A673 (cell line): ENCODE measurements around the gene SORBS2. TPM values are rescaled to one million over a fixed set of nuclear protein-coding genes. Genes with fewer than 3 reads are reported as not detected.

Source experiments
- BruUV-seq: library from RNA; stranded (reverse); fragments of 400-500 nt; replicated peaks from 2 replicates; lab custom pipeline; 2021; lab: Mats Ljungman, UMichigan
- CTCF ChIA-PET: fragments of 300-600 bp; sonication (Branson Sonifier 250); formaldehyde crosslinking; loops from one replicate; lab custom pipeline; 2022; ENCODE audit warnings: antibody characterized with exemption; lab: Charles Lee
- POLR2A ChIA-PET: fragments of 300-600 bp; sonication (Branson Sonifier 250); formaldehyde crosslinking; loops from one replicate; lab custom pipeline; 2022; ENCODE audit warnings: antibody characterized with exemption; ENCODE audit not compliant: low non-redundant PET; lab: Charles Lee
- DNase-seq: peaks from one replicate; pipeline ENCODE4 v3.0.0-alpha.2; 2015; ENCODE audit warnings: low spot score
- H3K27ac ChIP-seq: fragments of 200-600 bp; sonication (generic); 2 replicates; pipeline ENCODE4 v1.5.1; 2016; ENCODE audit warnings: mixed run types, low read depth, mild to moderate bottlenecking, mixed read lengths, antibody characterized with exemption, low read length; ENCODE audit not compliant: poor library complexity, severe bottlenecking
- H3K27me3 ChIP-seq: fragments of 200-600 bp; sonication (generic); replicated peaks from 2 replicates; pipeline ENCODE4 v1.6.1; 2017; ENCODE audit warnings: mixed run types, low read depth, mild to moderate bottlenecking, mixed read lengths, antibody characterized with exemption, low read length; ENCODE audit not compliant: insufficient read depth, poor library complexity
- H3K36me3 ChIP-seq: fragments of 200-600 bp; sonication (generic); 2 replicates; pipeline ENCODE4 v1.6.1; 2016; ENCODE audit warnings: mixed run types, mild to moderate bottlenecking, mixed read lengths, antibody characterized with exemption, low read length; ENCODE audit not compliant: insufficient read depth, poor library complexity, severe bottlenecking
- H3K4me1 ChIP-seq: fragments of 200-600 bp; sonication (generic); 2 replicates; pipeline ENCODE4 v1.6.1; 2017; ENCODE audit warnings: mixed run types, mild to moderate bottlenecking, mixed read lengths, antibody characterized with exemption, low read length; ENCODE audit not compliant: insufficient read depth, poor library complexity, severe bottlenecking
- H3K4me3 ChIP-seq: fragments of 200-600 bp; sonication (generic); 2 replicates; pipeline ENCODE4 v1.5.1; 2016; ENCODE audit warnings: low read depth, mixed run types, mild to moderate bottlenecking, mixed read lengths, low read length; ENCODE audit not compliant: poor library complexity, severe bottlenecking
- H3K9me3 ChIP-seq: fragments of 200-600 bp; sonication (generic); 2 replicates; pipeline ENCODE4 v1.6.1; 2016; ENCODE audit warnings: mixed run types, low read depth, mild to moderate bottlenecking, mixed read lengths, antibody characterized with exemption, low read length; ENCODE audit not compliant: poor library complexity, severe bottlenecking
- CTCF ChIP-seq: fragments of 300-800, 200-600 bp; sonication (generic); conservative IDR thresholded peaks from 2 replicates; pipeline ENCODE4 v1.5.1; 2017; ENCODE audit warnings: low read depth, mild to moderate bottlenecking, antibody characterized with exemption, low read length, moderate library complexity, mixed read lengths
- EZH2 ChIP-seq: fragments of 200-600 bp; sonication (generic); IDR thresholded peaks from 2 replicates; pipeline ENCODE4 v1.6.1; 2017; ENCODE audit warnings: borderline replicate concordance, low read depth, mild to moderate bottlenecking, mixed read lengths, antibody characterized with exemption, low read length; ENCODE audit not compliant: poor library complexity, severe bottlenecking
- intact Hi-C: fragments of 100-400 bp; cut with micrococcal nuclease; formaldehyde crosslinking; loops from one replicate; pipeline ENCODE4 v1.10.0; 2022; ENCODE audit not compliant: unreplicated experiment
- total RNA-seq: library from RNA; stranded (reverse); gene quantifications from 2 replicates; pipeline ENCODE4 v1.2.3, GENCODE V29; 2021

The SORBS2 gene
- total RNA-seq, 1 experiment from 2014 or later, result not detected

GRCh38 chr4:185683222-185683621 is 128.8 kb downstream of the SORBS2 start:
- POLR2A ChIA-PET, result no interaction called here
- no TSS peak for BruUV-seq
- CTCF ChIA-PET, result no interaction called here
- no peak for TF ChIP-seq EZH2
- TF ChIP-seq CTCF, result no peak
- Histone ChIP-seq H3K4me3 (no peak overlapping the region), H3K9me3 (no peaks in the 10 kb centered on the region), H3K27ac (no peak overlapping the region), H3K4me1 (no peaks in the 10 kb centered on the region), H3K36me3 (no peaks in the 10 kb centered on the region), H3K27me3 (peaks cover 56% of the 10 kb centered on the region)
- intact Hi-C loops, result no loop called here
- DNase-seq, result no peak

DNA sequence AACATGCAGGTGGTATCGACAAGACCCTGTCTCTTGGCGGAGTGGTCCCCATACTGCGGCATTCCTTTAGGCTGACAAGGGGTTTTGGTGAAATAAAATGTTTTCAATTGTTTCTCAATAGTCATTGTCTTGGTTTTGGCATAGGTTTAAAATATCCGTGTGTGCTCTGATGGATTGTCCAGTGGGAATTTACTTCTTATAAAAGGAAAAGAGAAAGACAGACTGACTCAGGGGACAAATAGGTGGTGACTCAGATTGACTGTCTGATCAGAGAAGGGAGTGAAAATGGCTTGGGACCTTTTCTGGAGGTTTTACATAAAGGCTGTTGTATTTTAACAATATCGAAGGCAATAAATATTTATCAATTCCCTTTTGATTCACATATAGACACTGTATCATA is 129.8 kb downstream of the SORBS2 start:
- no peak for DNase-seq
- ChIA-PET CTCF (no interaction called here), POLR2A (no interaction called here)
- Histone ChIP-seq H3K4me1 (no peaks in the 10 kb centered on the region), H3K27me3 (peaks cover 60% of the 10 kb centered on the region), H3K4me3 (no peak overlapping the region), H3K36me3 (no peaks in the 10 kb centered on the region), H3K27ac (no peak overlapping the region), H3K9me3 (no peaks in the 10 kb centered on the region)
- BruUV-seq, result no TSS peak
- intact Hi-C loops, result no loop called here
- TF ChIP-seq CTCF (no peak), EZH2 (no peak)

DNA sequence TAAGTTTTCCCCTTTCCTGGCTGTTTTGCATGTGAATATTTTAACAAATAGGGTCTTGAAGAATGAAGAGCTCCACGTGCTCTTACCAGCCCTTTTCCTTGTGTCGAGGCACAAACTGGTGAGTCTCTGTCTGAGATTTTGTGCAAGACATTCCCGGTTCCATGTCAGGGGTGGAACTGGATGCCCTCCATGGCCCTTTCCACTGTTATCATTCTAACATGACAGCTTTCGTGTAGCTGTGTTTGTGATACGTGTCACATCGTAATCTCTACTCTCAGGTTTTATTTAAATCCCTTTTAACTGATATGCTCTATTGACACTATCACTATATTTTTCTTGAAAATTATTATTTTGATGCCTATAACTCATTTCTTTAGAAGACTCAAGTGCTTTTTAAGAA is 130.4 kb downstream of the SORBS2 start:
- CTCF ChIA-PET, result no interaction called here
- no TSS peak for BruUV-seq

More for the DNA sequence above, 130.4 kb downstream of the SORBS2 start:
- Histone ChIP-seq H3K4me3 (no peak overlapping the region), H3K27ac (no peak overlapping the region), H3K27me3 (peaks cover 55% of the 10 kb centered on the region), H3K36me3 (no peaks in the 10 kb centered on the region), H3K9me3 (no peaks in the 10 kb centered on the region), H3K4me1 (no peaks in the 10 kb centered on the region)
- POLR2A ChIA-PET, result no interaction called here
- no peak for DNase-seq
- no peak for TF ChIP-seq CTCF
- TF ChIP-seq EZH2, result no peak
- intact Hi-C loops, result no loop called here
